GM19438 (cell line): ENCODE results near the gene RBM4.
A peak's percentile ranks its signal among the peaks of the same experiment; 100 is the strongest.
"Not testable (repeated sequence)": the region's sequence is repeated elsewhere in the genome, so short reads cannot be mapped to it uniquely, and the experiment has no call there.

Source experiments
- ATAC-seq: cut with Tn5 transposase; IDR thresholded peaks from one replicate; pipeline ENCODE4 v1.9.1; 2021; ENCODE audit warnings: low read depth; ENCODE audit not compliant: unreplicated experiment

RBM4 gene, protein sequence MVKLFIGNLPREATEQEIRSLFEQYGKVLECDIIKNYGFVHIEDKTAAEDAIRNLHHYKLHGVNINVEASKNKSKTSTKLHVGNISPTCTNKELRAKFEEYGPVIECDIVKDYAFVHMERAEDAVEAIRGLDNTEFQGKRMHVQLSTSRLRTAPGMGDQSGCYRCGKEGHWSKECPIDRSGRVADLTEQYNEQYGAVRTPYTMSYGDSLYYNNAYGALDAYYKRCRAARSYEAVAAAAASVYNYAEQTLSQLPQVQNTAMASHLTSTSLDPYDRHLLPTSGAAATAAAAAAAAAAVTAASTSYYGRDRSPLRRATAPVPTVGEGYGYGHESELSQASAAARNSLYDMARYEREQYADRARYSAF

GRCh38 chr11:66638177-66639065 is at the start of gene RBM4:
Gene RBM4 (plus strand): TSS chr11:66638703. CDS start chr11:66639712, 1,009 bp downstream.
- peak; percentile 90 for ATAC-seq

DNA sequence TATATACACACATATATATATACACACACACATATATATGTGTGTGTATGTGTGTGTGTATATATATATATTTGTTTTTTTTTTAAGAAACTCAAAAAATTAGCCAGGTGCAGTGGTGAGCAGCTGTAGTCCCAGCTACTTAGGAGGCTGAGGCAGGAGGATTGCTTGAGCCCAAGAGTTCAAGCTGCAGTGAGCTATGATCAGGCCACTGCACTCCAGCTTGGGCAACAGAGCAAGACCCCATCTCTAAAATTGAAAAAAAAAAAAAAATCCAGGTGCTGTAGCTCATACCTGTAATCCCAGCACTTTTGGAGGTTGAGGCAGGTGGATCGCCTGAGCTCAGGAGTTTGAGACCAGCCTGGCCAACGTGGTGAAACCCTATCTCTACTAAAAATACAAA is 49.2 kb upstream of the RBM4 start:
- ATAC-seq = not testable (repeated sequence)

DNA sequence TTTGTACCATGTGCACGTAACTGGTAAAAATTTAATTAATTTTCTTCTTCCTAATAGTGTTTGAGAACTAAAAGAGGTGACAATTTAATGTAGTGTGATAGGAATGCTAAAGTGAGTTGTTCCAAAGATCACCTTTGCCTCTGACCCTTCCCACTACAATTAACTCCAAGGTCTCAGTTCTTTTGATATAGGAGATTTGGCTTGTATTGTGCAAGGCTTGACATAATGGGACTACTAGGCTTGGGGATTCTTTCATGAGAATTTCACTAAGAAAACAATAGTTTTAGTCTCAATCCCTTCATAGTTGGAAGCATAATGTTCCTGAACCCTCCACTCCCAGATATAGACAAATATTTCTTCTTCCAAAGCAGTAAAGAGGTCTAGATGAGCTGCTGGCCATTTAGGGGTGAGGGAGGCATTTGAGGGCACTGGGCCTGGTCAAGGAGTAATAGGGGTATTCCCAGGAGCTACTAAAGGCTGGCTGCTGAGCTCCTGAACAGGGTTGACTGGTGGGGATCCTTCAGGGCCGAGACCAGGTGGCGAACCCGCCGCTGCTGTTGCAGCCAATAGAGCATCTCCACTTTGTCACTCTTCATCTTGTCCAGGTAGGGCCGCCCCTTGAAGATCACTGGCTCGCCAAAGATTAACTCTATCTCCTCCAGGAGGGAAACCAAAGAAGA is 48.4 kb upstream of the RBM4 start:
- no peak for ATAC-seq

DNA sequence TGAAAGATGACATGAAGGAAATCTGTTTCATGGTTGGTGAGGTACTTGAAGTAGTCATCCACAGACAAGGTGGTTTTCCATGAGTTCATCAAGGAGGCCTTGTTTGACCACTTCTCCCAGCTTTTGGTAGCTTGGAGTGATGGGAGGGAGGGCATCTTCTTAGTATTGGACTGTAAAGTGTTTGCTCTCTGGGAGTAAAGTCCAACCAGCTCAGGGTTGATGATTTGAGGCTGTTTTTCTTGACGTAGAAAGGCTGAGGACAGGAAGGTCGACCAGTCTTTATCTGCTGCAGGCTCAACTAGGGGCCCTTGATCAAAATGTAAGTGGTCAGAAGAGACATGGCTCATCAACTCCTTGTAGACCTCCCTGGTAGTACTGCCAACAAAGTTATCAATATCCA is 47.3 kb upstream of the RBM4 start:
- no peak for ATAC-seq

DNA sequence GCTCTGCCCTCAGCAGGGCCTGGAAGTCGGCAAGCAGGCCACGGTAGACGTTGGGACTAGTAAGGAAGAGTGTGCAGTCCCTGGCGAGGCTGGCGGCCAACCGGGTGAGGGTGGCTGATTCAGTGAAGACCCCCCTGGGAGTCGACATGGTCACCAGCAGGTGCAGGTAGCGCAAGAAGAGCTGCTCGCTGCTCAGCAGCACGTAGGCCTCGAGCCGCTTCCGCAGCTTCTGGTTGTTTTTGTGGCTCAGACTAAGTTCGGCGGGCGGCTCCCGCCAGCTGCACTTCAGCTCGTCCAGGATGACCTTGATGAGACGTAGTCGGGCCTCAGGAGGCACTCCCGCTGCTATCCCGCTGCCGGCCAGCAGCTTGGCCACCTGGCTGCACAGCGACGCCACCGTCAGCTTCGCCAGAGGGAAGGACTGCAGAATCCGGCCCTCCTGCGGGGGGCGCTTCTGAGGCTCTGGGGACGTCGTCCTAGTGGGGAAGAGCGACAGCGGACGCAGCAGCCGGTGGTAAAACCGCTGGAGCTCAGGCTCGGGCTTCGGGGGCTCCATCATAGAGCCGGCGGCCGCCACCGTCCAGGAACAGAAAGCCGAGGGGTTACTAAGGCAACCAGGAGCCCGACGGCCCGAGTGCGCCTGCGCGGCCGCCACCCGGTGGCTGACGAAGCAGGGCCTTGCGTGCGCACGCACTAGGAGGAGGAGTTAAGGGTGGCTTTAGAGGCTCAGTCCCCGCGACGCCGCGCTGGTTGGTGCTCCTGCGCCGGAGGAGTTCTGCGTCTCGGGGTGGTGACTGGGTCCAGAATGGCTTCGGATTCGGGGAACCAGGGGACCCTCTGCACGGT is 45.8 kb upstream of the RBM4 start, which contains the start of the genes CCDC87 and CCS:
TSS of gene CCDC87 (minus strand) at position 607 of the 846 bp plus-strand sequence. CDS start at position 559, 48 bp downstream.
TSS of gene CCS (plus strand) at position 729 of the 846 bp plus-strand sequence. CDS start at position 806, 77 bp downstream.
- peak; percentile 79 for ATAC-seq

- ATAC-seq = peak; percentile 19
These were observed 45.2 kb upstream of the RBM4 start for GRCh38 chr11:66593303-66593635.

- no peak for ATAC-seq
These were observed 44.9 kb upstream of the RBM4 start for GRCh38 chr11:66593650-66594049.

- no peak for ATAC-seq
These were observed 43.1 kb upstream of the RBM4 start for GRCh38 chr11:66595245-66595904.

DNA sequence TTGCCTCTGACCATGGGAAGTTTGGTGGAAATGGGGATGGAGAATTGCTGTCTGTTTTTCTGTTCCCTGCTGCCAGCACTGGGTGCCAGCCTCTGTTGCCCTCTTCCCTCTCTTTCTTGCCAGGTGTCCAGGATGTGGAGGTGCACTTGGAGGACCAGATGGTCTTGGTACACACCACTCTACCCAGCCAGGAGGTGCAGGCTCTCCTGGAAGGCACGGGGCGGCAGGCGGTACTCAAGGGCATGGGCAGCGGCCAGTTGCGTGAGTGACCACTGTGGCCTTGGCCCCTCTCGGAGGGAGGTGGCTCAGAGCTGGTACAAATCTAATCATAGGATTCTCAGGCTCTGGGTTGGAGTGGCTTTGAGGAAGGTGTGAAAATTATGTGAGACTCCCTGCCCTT is 39.5 kb upstream of the RBM4 start:
- ATAC-seq = no peak

GRCh38 chr11:66600219-66600618 is 38.3 kb upstream of the RBM4 start:
- ATAC-seq = no peak

- ATAC-seq = no peak
These were observed 37.8 kb upstream of the RBM4 start for GRCh38 chr11:66600631-66601233.

GRCh38 chr11:66603072-66603471 is 35.4 kb upstream of the RBM4 start:
- no peak for ATAC-seq

GRCh38 chr11:66604155-66604554 is 34.3 kb upstream of the RBM4 start:
- ATAC-seq = no peak

DNA sequence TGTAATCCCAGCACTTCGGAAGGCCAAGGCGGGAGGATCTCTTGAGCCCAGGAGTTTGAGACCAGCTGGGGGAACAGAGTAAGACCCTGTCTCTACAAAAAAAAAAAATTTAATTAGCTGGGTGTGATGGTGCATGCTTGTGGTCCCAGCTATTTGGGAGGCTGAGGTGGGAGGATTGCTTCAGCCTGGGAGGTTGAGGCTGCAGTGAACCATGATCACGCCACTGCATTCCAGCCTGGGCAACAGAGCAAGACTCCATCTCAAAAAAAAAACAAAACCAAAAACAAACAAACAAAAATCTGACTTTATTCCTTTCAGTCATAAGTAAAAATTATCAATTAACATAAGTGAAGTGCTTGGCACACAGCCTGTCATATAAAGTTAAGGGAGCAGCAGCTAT is 31.9 kb upstream of the RBM4 start:
- not testable (repeated sequence) for ATAC-seq

DNA sequence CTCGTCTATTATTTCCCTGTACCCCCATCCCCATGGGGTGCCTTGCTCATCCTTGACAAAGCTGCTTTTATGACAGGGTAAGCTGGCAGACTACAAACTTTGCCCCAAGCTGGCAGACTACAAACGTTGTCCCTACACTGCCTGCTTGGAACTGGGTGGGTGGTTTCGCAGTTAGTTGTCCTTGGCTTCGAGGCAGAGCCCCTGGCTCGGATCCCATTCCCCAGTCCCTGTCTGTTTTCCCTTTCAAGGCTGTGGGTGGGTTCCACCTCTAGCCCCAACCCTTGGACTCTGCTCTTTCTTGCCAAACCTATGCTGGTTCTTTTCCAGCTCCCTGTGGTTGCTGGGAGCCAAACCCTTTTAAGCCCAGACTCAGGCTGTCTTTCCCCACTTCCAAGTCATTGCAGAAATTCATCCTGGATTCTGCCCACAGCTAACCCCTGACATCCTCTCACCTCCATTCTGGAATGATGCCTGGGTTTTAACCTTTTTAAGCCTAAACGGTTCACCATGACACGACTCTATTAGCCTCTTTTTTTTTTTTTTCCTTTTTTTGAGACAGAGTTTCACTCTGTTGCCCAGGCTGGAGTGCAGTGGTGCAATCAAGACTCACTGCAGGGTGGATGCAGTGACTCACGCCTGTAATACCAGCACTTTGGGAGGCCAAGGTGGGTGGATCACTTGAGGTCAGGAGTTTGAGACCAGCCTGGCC is 31.2 kb upstream of the RBM4 start:
- no peak for ATAC-seq

DNA sequence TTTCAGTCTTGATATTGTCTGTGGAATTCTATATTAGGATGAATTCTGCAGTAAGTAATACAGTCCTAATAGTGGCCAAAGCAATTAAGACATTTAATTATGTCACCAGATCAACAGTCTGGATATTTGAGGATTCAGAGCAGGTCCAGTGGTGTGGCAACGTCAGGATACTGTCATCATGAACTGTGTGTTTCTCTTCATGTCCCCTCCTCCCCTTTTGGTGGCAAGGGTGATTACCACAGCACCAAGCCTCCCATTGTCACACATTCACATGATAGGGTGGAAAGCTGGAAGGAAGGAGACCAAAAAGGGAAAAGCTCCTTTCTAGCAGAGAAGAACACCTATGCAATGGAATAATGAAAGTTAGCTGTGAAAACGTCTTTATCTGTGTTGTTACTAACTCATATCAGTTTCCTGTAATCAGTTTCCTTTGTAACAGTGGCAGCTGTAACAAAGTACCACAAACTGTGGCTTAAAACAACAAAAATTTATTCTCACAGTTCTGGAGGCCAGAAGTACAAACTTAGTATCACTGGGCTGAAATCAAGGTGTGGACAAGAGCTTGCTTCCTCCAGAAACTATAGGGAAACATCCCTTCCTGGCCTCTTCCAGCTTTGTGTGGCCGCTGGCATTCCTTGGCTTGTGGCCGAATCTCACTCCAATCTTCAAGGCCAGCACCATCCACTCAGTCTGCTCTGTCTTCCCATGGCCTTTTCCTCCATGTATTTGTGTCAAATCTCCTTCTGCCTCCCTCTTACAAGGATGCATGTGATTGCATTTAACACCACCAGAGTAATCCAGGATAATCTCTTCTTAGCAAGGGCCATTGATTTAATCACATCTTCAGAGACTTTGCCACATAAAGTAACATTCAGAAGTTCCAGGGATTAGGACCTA is 28.5 kb upstream of the RBM4 start:
- ATAC-seq = no peak

DNA sequence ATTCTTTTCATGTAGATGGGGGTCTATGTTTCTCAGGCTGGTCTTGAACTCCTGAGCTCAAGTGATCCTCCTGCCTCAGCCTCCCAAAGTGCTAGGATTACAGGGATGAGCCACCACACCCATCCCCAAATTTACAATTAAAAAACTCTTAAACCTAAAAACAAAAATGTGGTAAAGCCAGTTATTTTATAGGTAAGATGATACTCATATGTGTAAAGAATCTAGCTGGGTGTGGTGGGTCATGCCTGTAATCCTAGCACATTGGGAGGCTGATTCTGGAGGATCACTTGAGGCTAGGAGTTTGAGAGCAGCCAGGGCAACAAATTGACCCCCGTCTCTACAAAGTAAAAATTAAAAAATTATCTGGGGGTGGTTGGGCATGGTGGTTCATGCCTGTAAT is 26.0 kb upstream of the RBM4 start:
- ATAC-seq = no peak

DNA sequence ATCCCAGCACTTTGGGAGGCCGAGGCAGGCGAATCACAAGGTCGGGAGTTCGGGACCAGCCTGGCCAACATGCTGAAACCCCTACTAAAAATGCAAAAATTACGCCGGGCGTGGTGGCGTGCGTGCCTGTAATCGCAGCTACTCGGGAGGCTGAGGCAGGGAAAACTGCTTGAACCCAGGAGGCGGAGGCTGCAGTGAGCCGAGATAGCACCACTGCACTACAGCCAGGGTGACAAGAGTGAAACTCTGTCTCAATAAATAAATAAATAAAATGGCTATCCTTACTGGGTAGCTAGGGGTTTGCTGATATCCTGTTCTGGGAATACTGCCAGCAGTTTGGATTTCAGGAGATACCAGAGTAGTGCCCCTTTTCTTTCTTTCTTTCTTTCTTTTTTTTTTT is 24.4 kb upstream of the RBM4 start:
- ATAC-seq = no peak
